Ishikawa (cell line): Measurements from ENCODE around the gene SFXN2.

ENCODE experiments used
- CREB1 ChIP-seq: IDR thresholded peaks from 2 replicates; pipeline ENCODE4 v1.6.1; 2012; ENCODE audit warnings: low read depth
- EGR1 ChIP-seq: IDR thresholded peaks from 2 replicates; pipeline ENCODE4 v1.6.1; 2012
- EP300 ChIP-seq: IDR thresholded peaks from 2 replicates; pipeline ENCODE4 v1.6.1; 2012; ENCODE audit warnings: borderline replicate concordance
- RAD21 ChIP-seq: IDR thresholded peaks from 2 replicates; pipeline ENCODE4 v1.6.1; 2012; ENCODE audit warnings: low read depth
- REST ChIP-seq: IDR thresholded peaks from 2 replicates; pipeline ENCODE4 v1.6.1; 2012; ENCODE audit warnings: low read depth, mild to moderate bottlenecking
- TCF12 ChIP-seq: IDR thresholded peaks from 2 replicates; pipeline ENCODE4 v1.6.1; 2012; ENCODE audit warnings: low read depth
- TEAD4 ChIP-seq: IDR thresholded peaks from 2 replicates; pipeline ENCODE4 v1.6.1; 2012
- TF ChIP-seq, protein P1 (sequence below): IDR thresholded peaks from 2 replicates; pipeline ENCODE4 v1.6.1; 2012
- TF ChIP-seq, protein P2 (sequence below): IDR thresholded peaks from 2 replicates; pipeline ENCODE4 v1.6.1; 2012

GRCh38 chr10:102683736-102684135, 30.7 kb upstream of the SFXN2 start:
- no peak for TF ChIP-seq EP300
- TF ChIP-seq CREB1: no peak
- TF ChIP-seq, protein P1, sequence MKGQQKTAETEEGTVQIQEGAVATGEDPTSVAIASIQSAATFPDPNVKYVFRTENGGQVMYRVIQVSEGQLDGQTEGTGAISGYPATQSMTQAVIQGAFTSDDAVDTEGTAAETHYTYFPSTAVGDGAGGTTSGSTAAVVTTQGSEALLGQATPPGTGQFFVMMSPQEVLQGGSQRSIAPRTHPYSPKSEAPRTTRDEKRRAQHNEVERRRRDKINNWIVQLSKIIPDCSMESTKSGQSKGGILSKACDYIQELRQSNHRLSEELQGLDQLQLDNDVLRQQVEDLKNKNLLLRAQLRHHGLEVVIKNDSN: no peak
- no peak for TF ChIP-seq RAD21
- no peak for TF ChIP-seq REST
- TF ChIP-seq, protein P2, sequence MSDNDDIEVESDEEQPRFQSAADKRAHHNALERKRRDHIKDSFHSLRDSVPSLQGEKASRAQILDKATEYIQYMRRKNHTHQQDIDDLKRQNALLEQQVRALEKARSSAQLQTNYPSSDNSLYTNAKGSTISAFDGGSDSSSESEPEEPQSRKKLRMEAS: no peak
- TF ChIP-seq TEAD4: no peak
- no peak for TF ChIP-seq TCF12
- TF ChIP-seq EGR1: no peak
